ENCODE results near the gene JMJD1C.

GRCh38 chr10:63142136-63142535 lies 323.6 kb downstream of the JMJD1C start:
- TF ChIP-seq, protein P1, sequence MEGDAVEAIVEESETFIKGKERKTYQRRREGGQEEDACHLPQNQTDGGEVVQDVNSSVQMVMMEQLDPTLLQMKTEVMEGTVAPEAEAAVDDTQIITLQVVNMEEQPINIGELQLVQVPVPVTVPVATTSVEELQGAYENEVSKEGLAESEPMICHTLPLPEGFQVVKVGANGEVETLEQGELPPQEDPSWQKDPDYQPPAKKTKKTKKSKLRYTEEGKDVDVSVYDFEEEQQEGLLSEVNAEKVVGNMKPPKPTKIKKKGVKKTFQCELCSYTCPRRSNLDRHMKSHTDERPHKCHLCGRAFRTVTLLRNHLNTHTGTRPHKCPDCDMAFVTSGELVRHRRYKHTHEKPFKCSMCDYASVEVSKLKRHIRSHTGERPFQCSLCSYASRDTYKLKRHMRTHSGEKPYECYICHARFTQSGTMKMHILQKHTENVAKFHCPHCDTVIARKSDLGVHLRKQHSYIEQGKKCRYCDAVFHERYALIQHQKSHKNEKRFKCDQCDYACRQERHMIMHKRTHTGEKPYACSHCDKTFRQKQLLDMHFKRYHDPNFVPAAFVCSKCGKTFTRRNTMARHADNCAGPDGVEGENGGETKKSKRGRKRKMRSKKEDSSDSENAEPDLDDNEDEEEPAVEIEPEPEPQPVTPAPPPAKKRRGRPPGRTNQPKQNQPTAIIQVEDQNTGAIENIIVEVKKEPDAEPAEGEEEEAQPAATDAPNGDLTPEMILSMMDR (IDR thresholded peaks at IDR 0.05): no peak
- TF ChIP-seq POLR2A (IDR thresholded peaks at IDR 0.05) (no peak), EP300 (IDR thresholded peaks at IDR 0.05) (no peak)

Measured in ovary (tissue), 3 donors.